Lung (tissue), 12 donors: Measurements from ENCODE around the gene PCBP4. TPM values are rescaled to one million over a fixed set of nuclear protein-coding genes. Genes with fewer than 3 reads are reported as not detected.

Source experiments
- ATAC-seq: fragments of 200-7000 bp; cut with Tn5 transposase; one replicate; pipeline ENCODE4 v1.9.1; 2020; ENCODE audit warnings: moderate number of reproducible peaks; ENCODE audit not compliant: insufficient read depth, low FRiP score
- DNase-seq, 3 donors: peaks; one replicate each; pipeline ENCODE4 v3.0.0-alpha.2; 2013 to 2017
- H3K27ac ChIP-seq, 2 donors: one replicate each; pipeline ENCODE4 v1.5.1; 2013; ENCODE audit warnings: mild to moderate bottlenecking in 2 of 2, moderate library complexity in 2 of 2, control low read depth in 1 of 2, inconsistent platforms in 1 of 2, low read depth in 1 of 2, low read length in 1 of 2
- H3K27me3 ChIP-seq, 3 donors: one replicate each; pipeline ENCODE4 v1.5.1; 2013; ENCODE audit warnings: low read length in 2 of 3; ENCODE audit not compliant: control insufficient read depth in 3 of 3, insufficient read depth in 3 of 3
- H3K36me3 ChIP-seq, 4 donors: one replicate each; pipeline ENCODE4 v1.5.1; 2013; ENCODE audit warnings: low read length in 4 of 4, mild to moderate bottlenecking in 1 of 4, moderate library complexity in 1 of 4; ENCODE audit not compliant: control insufficient read depth in 4 of 4, insufficient read depth in 4 of 4
- H3K4me1 ChIP-seq, 5 donors: one replicate each; pipeline ENCODE4 v1.5.1; 2013; ENCODE audit warnings: low read length in 5 of 5, mild to moderate bottlenecking in 2 of 5, moderate library complexity in 1 of 5; ENCODE audit not compliant: control insufficient read depth in 5 of 5, insufficient read depth in 5 of 5
- H3K4me3 ChIP-seq: one replicate; pipeline ENCODE4 v1.5.1; 2013; ENCODE audit warnings: mild to moderate bottlenecking, control low read depth, moderate library complexity
- H3K9ac ChIP-seq, 2 donors: one replicate each; pipeline ENCODE4 v1.5.1; 2013; ENCODE audit warnings: low read length in 2 of 2, control low read depth in 1 of 2; ENCODE audit not compliant: insufficient read depth in 1 of 2
- H3K9me3 ChIP-seq, 4 donors: one replicate each; pipeline ENCODE4 v1.5.1; 2013; ENCODE audit warnings: low read length in 3 of 4, mild to moderate bottlenecking in 1 of 4, moderate library complexity in 1 of 4; ENCODE audit not compliant: control insufficient read depth in 4 of 4, insufficient read depth in 3 of 4
- CTCF ChIP-seq: IDR thresholded peaks from 2 replicates; pipeline ENCODE4 v1.5.1; 2012; ENCODE audit warnings: mild to moderate bottlenecking; ENCODE audit errors: control extremely low read depth, extremely low read depth
- WGBS, 2 donors: extraction: QIAGEN DNeasy Blood & Tissue Kit; methylation state at CpG; one replicate each; pipeline ENCODE4 v1.1.7; 2013; 5-methylcytosine and 5-hydroxymethylcytosine counted together
- polyA plus RNA-seq, 2 donors: library from polyadenylated mRNA; stranded (reverse); fragments of 200-250 nt; gene quantifications; one replicate each; pipeline ENCODE4 v1.2.1, GENCODE V29; 2013
- total RNA-seq, 2 donors: library from RNA; depleted of rRNA in 1 of 2; stranded (reverse); fragments of >200 nt in 1 of 2; gene quantifications; one replicate each; pipeline ENCODE4 v1.2.1, GENCODE V29; 2014 to 2021
- donor health status: control.
- donor health status: control.
- donor health status: Bipolar disorder and iron deficiency.
- donor health status: healthy.
- donor health status: DM: yes; HTN: yes; CAD: no.

Gene PCBP4
- total and polyA plus RNA-seq, 4 donors, result 17.4 to 44.3 (median 28.6) TPM

- Histone ChIP-seq H3K27ac (no peak overlapping the region), H3K4me1 (peaks cover 4 to 12% (median 9%) of the 10 kb centered on the region in 5 donors), H3K9me3 (peaks cover 0 to 2% (median 0%) of the 10 kb centered on the region in 4 donors), H3K4me3 (no peak overlapping the region), H3K27me3 (peaks cover 0 to 2% (median 0%) of the 10 kb centered on the region in 3 donors), H3K9ac (no peak overlapping the region), H3K36me3 (peaks cover 2 to 16% (median 15%) of the 10 kb centered on the region in 4 donors)
- 65 to 78% methylated on average over 7 of the region's 7 CpGs for WGBS, 2 donors
- ATAC-seq (no peak), DNase-seq (no peak)
- TF ChIP-seq CTCF, result no peak
These were observed 30.8 kb upstream of the PCBP4 start for GRCh38 chr3:51997935-51998596.

GRCh38 chr3:51997172-51997571 is 29.9 kb upstream of the PCBP4 start:
- H3K4me1 ChIP-seq, result peaks cover 4 to 12% (median 9%) of the 10 kb centered on the region in 5 donors
- no peak overlapping the region for H3K9ac ChIP-seq
- TF ChIP-seq CTCF, result no peak
- peaks cover 0 to 2% (median 0%) of the 10 kb centered on the region in 4 donors for H3K9me3 ChIP-seq
- no peak overlapping the region for H3K27ac ChIP-seq
- DNase-seq, result no peak
- peaks cover 2 to 21% (median 20%) of the 10 kb centered on the region in 4 donors for H3K36me3 ChIP-seq
- H3K4me3 ChIP-seq, result no peak overlapping the region
- 51 to 84% methylated on average over 2 of the region's 2 CpGs for WGBS, 2 donors
- ATAC-seq, result no peak
- peaks cover 0 to 2% (median 0%) of the 10 kb centered on the region in 3 donors for H3K27me3 ChIP-seq

DNA sequence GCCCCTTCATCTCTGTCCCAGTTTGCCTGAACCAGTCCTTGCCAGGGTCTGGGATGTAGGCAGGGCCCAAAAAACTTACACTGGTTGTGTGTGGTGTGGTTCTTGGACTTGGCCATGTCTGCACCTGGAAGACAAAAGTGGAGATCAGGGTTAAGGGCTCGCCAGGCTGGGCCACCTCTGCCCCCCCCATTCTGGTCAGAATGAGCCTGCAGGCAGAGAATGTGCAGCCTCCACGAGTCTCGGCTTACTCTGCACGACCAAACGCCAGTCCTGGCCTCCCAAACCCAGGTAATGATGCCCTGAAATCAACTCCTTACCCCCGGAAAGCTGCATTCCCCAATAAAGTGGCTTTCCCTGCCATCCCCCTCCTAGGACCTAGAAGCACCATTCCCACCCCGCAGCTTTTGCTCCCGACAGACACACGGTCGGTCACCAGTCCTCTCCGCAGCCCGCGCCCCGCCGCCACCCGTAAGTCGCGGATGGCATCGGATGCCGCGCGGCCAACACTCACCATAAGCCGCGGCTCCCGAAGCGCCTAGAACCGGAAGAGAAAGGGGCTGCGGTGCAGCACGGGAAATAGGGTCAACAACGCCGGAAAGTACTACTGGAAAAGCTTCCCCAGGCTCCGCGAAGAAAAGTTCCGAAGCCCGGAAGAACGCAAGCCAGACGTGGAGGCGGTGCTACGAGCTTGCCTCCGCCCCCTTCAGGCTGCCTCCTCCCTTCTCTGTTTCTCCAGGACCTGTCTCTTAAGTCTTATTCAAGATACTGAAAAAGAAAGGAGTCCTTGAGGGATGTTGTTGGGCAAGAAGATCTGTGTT is 28.3 kb upstream of the PCBP4 start, which contains the start of gene RPL29:
RPL29 (minus strand) TSS at position 550 of the 818 bp plus-strand sequence; CDS start at position 116, 434 bp downstream.
- H3K27ac ChIP-seq, result peak within 1 kb of the TSS; percentile 65 to 96
- WGBS, 2 donors, result 1% methylated on average over 40 of the region's 40 CpGs
- TF ChIP-seq CTCF, result peak; percentile 8

More for the DNA sequence above, 28.3 kb upstream of the PCBP4 start, which contains the start of gene RPL29:
- Histone ChIP-seq H3K4me3 (peak within 1 kb of the TSS; percentile 99), H3K9ac (peak within 1 kb of the TSS; percentile 99 to 100), H3K27me3 (peaks cover 0 to 2% (median 0%) of the 10 kb centered on the region in 3 donors), H3K36me3 (peaks cover 2 to 21% (median 20%) of the 10 kb centered on the region in 4 donors), H3K4me1 (peaks cover 4 to 12% (median 9%) of the 10 kb centered on the region in 5 donors), H3K9me3 (peaks cover 0 to 2% (median 0%) of the 10 kb centered on the region in 4 donors)
- ATAC-seq (peak; percentile 96), DNase-seq (peak; percentile 95 to 99 (median 97))
